HepG2 (cell line): ENCODE data around the gene GNAL. TPM values are rescaled to one million over a fixed set of nuclear protein-coding genes. Genes with fewer than 3 reads are reported as not detected.

Source experiments
- ATAC-seq: fragments of 200-7000 bp; cut with Tn5 transposase; 3 replicates; pipeline ENCODE4 v1.9.1; 2020; ENCODE audit warnings: mild to moderate bottlenecking, moderate library complexity
- BruUV-seq: library from RNA; stranded (reverse); fragments of 400-500 nt; replicated peaks from 2 replicates; lab custom pipeline; 2021; lab: Mats Ljungman, UMichigan
- CTCF ChIA-PET: fragments of 300-600 bp; formaldehyde crosslinking; extraction: SDS; loops from one replicate; lab custom pipeline; 2021; ENCODE audit warnings: low total read pairs, inconsistent platforms, low intra/inter-chr PET ratio; lab: Yijun Ruan, JAX
- POLR2A ChIA-PET: fragments of 350-600 bp; sonication (Branson Sonifier 250); formaldehyde crosslinking; loops from one replicate; lab custom pipeline; 2020; ENCODE audit warnings: antibody characterized with exemption, inconsistent platforms; lab: Yijun Ruan, JAX
- DNase-seq: peaks from one replicate; pipeline ENCODE4 v3.0.0-alpha.2; 2015; ENCODE audit warnings: low spot score
- FAIRE-seq: peaks from 3 replicates; lab custom pipeline; 2011; peaks lifted over from hg19 to GRCh38; lab: Jason Lieb, UNC
- H2AFZ ChIP-seq: one replicate; pipeline ENCODE4 v1.6.1; 2011; ENCODE audit warnings: low read length, inconsistent platforms
- H3K27ac ChIP-seq: fragments of 300-600 bp; 3 replicates; pipeline ENCODE4 v1.8.0; 2011; ENCODE audit warnings: mixed run types, mild to moderate bottlenecking, mixed read lengths, low read length, inconsistent platforms; ENCODE audit not compliant: insufficient read depth; ENCODE audit errors: extremely low read length
- H3K27me3 ChIP-seq, 2 experiments: fragments of 200-600 bp in 1 of 2; 2 replicates in 1 of 2; 3 replicates in 1 of 2; pipeline versions ENCODE4 v1.6.0 to v1.8.0; 2011; ENCODE audit warnings: low read length in 2 of 2, mild to moderate bottlenecking in 2 of 2, moderate library complexity in 2 of 2, inconsistent platforms in 1 of 2; ENCODE audit not compliant: insufficient read depth in 2 of 2, control insufficient read depth in 1 of 2
- H3K36me3 ChIP-seq, 2 experiments: fragments of 200-600 bp in 1 of 2; replicated peaks in 1 of 2; 2 replicates in 1 of 2; 3 replicates in 1 of 2; pipeline versions ENCODE4 v1.5.1 to v1.8.0; 2011; ENCODE audit warnings: low read length in 2 of 2, inconsistent platforms in 1 of 2; ENCODE audit not compliant: insufficient read depth in 2 of 2, control insufficient read depth in 1 of 2
- H3K4me1 ChIP-seq: 2 replicates; pipeline ENCODE4 v1.5.1; 2012; ENCODE audit warnings: low read length, inconsistent platforms; ENCODE audit not compliant: insufficient read depth
- H3K4me2 ChIP-seq: 2 replicates; pipeline ENCODE4 v1.6.0; 2011; ENCODE audit warnings: low read depth, low read length, inconsistent platforms
- H3K4me3 ChIP-seq, 3 experiments: fragments of 200-600 bp in 1 of 3; sonication (generic), shearing (Covaris generic) in 1 of 3; replicated peaks in 1 of 3; 2 replicates each; pipeline ENCODE4 v1.5.1; 2011 to 2016; ENCODE audit warnings: low read length in 3 of 3, inconsistent platforms in 2 of 3, low read depth in 2 of 3, mild to moderate bottlenecking in 2 of 3, control low read depth in 1 of 3, mixed read lengths in 1 of 3; ENCODE audit not compliant: insufficient read depth in 1 of 3
- H3K79me2 ChIP-seq: one replicate; pipeline ENCODE4 v1.6.1; 2011; ENCODE audit warnings: low read length, inconsistent platforms; ENCODE audit not compliant: insufficient read depth
- H3K9ac ChIP-seq: 2 replicates; pipeline ENCODE4 v1.6.0; 2011; ENCODE audit warnings: mild to moderate bottlenecking, low read depth, low read length, inconsistent platforms; ENCODE audit not compliant: insufficient read depth
- H3K9me3 ChIP-seq: 2 replicates; pipeline ENCODE4 v1.5.1; 2012; ENCODE audit warnings: mild to moderate bottlenecking, low read length
- H4K20me1 ChIP-seq: 2 replicates; pipeline ENCODE4 v1.6.0; 2011; ENCODE audit warnings: inconsistent platforms, mild to moderate bottlenecking, low read length, moderate library complexity; ENCODE audit not compliant: insufficient read depth
- DNMT1 ChIP-seq: sonication (generic); formaldehyde crosslinking; IDR thresholded peaks from 2 replicates; pipeline ENCODE4 v1.5.1; 2020; ENCODE audit warnings: mild to moderate bottlenecking, missing genetic modification reagents
- HDAC6 ChIP-seq: fragments of 200-600 bp; sonication (generic); IDR thresholded peaks from 2 replicates; pipeline ENCODE4 v1.7.0; 2017; ENCODE audit warnings: mild to moderate bottlenecking, antibody characterized with exemption, low read length, low read depth
- HNRNPL ChIP-seq: fragments of 200-400 bp; formaldehyde crosslinking; IDR thresholded peaks from 2 replicates; pipeline ENCODE4 v1.6.1; 2017; ENCODE audit warnings: mild to moderate bottlenecking, low read depth, low read length
- ISL2 ChIP-seq: sonication (generic); formaldehyde crosslinking; IDR thresholded peaks from 2 replicates; pipeline ENCODE4 v1.5.0; 2020; ENCODE audit warnings: missing genetic modification reagents
- ONECUT2 ChIP-seq: sonication (generic); formaldehyde crosslinking; IDR thresholded peaks from 2 replicates; pipeline ENCODE4 v1.4.0; 2020; ENCODE audit warnings: missing genetic modification reagents
- POLR2A ChIP-seq, 2 experiments: IDR thresholded peaks; 2 replicates each; pipeline ENCODE4 v1.6.1; 2011; ENCODE audit warnings: low read depth in 2 of 2, low read length in 2 of 2, mild to moderate bottlenecking in 1 of 2, moderate library complexity in 1 of 2; ENCODE audit not compliant: insufficient read depth in 1 of 2
- SAFB2 ChIP-seq: sonication (generic); formaldehyde crosslinking; IDR thresholded peaks from 2 replicates; pipeline ENCODE4 v1.5.1; 2020; ENCODE audit warnings: missing genetic modification reagents, low read depth, mild to moderate bottlenecking, borderline replicate concordance
- ZNF20 ChIP-seq: sonication (generic); formaldehyde crosslinking; IDR thresholded peaks from 2 replicates; pipeline ENCODE4 v1.4.0; 2020; ENCODE audit warnings: mild to moderate bottlenecking, moderate library complexity, missing genetic modification reagents
- ZNF274 ChIP-seq: sonication (generic); formaldehyde crosslinking; IDR thresholded peaks from 2 replicates; pipeline ENCODE4 v1.5.1; 2020; ENCODE audit warnings: mild to moderate bottlenecking, missing genetic modification reagents
- ZNF484 ChIP-seq: sonication (generic); formaldehyde crosslinking; IDR thresholded peaks from 2 replicates; pipeline ENCODE4 v1.5.1; 2020; ENCODE audit warnings: mild to moderate bottlenecking, low read depth, missing genetic modification reagents, borderline replicate concordance
- ZNF567 ChIP-seq: sonication (generic); formaldehyde crosslinking; IDR thresholded peaks from 2 replicates; pipeline ENCODE4 v1.8.1; 2023; ENCODE audit warnings: mild to moderate bottlenecking, missing genetic modification reagents, borderline replicate concordance
- WGBS: methylation state at CpG from one replicate; pipeline ENCODE4 v1.1.6; 2017; ENCODE audit warnings: low lambda C conversion rate; 5-methylcytosine and 5-hydroxymethylcytosine counted together
- in situ Hi-C: cut with HindIII; loops from 2 replicates; pipeline ENCODE4 v1.10.0; 2017; ENCODE audit warnings: low pct_unique_long_range_greater_than_20kb; ENCODE audit not compliant: extremely low pct_ligation_motif_present
- intact Hi-C: fragments of 100-400 bp; cut with micrococcal nuclease; formaldehyde crosslinking; loops from one replicate; pipeline ENCODE4 v1.10.0; 2022; ENCODE audit not compliant: unreplicated experiment
- polyA plus RNA-seq, 8 experiments: library from polyadenylated mRNA; depleted of rRNA in 3 of 8; stranded (reverse) in 7 of 8; unstranded in 1 of 8; fragments of >200 nt; fragmentation: Illumina TruSeq in 4 of 8; extraction: Trizol in 4 of 8; gene quantifications; 2 replicates each; pipeline versions ENCODE4 v1.2.1 to v1.2.3, GENCODE V29; 2011 to 2016; ENCODE audit warnings: low read depth in 4 of 8, missing spikeins in 1 of 8, mixed read lengths in 1 of 8; ENCODE audit not compliant: insufficient read depth in 1 of 8
- total RNA-seq, 5 experiments: library from RNA; depleted of rRNA; stranded (reverse); fragments of >200 nt; fragmentation: Illumina TruSeq; extraction: Trizol; gene quantifications; 2 replicates each; pipeline ENCODE4 v1.2.3, GENCODE V29; 2016; ENCODE audit warnings: low read depth in 1 of 5
- TF ChIP-seq, protein P1 (sequence below): sonication (generic); formaldehyde crosslinking; IDR thresholded peaks from 2 replicates; pipeline ENCODE4 v1.4.0; 2020; ENCODE audit warnings: missing genetic modification reagents, mild to moderate bottlenecking, borderline replicate concordance
- TF ChIP-seq, protein P2 (sequence below): sonication (generic); formaldehyde crosslinking; IDR thresholded peaks from 2 replicates; pipeline ENCODE4 v1.4.0; 2020; ENCODE audit warnings: mild to moderate bottlenecking, missing genetic modification reagents, borderline replicate concordance
- TF ChIP-seq, protein P3 (sequence below): sonication (generic); formaldehyde crosslinking; IDR thresholded peaks from 2 replicates; pipeline ENCODE4 v1.8.0; 2022; ENCODE audit warnings: mild to moderate bottlenecking, missing genetic modification reagents

Gene GNAL
- total and polyA plus RNA-seq, 2 of the 13 experiments (the other 11 are each of a cell fraction or from before 2014, with no cell fraction given): 0.87 to 1.4 TPM

DNA sequence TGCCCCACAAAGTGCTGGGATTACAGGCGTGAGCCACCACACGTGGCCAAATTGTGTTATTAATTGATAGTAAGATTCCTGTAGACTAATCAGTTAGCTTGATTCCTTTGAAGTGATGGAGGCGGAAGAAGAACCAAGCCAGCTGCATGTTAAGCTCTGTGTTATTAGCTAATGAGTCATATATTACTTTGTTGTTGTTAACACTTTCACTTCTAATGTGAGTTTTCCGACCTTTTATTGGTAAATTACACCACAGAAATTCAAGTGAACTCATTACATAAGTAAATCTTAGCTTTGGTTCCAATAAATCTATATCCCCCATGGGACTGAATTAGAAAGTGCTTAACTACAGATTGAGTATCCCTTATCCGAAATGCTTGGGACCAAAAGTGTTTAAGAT is 182.4 kb downstream of the GNAL start:
- Histone ChIP-seq H3K4me2 (no peak overlapping the region), H3K9ac (no peak overlapping the region), H3K27ac (no peak overlapping the region), H3K79me2 (no peaks in the 10 kb centered on the region), H3K27me3 (no peaks in the 10 kb centered on the region), H3K9me3 (no peaks in the 10 kb centered on the region), H3K4me1 (peaks cover 19% of the 10 kb centered on the region), H3K36me3 (no peaks in the 10 kb centered on the region), H2AFZ (no peak overlapping the region), H3K4me3 (no peak overlapping the region), H4K20me1 (no peaks in the 10 kb centered on the region)
- intact Hi-C loops (loop anchor here (5.0 kb wide), 1 partner anchor 36 kb away; the partner anchor contains the start of gene MPPE1), in situ Hi-C loops (loop anchor here (5.0 kb wide), 1 partner anchor 44 kb away; no protein-coding TSS in a partner anchor)
- 79% methylated on average over 5 of the region's 5 CpGs for WGBS
- ChIA-PET CTCF (interaction anchor here (2.0 to 2.7 kb wide), 2 partner anchors 45 to 139 kb away, joined by 14 read pairs; no protein-coding TSS in a partner anchor), POLR2A (no interaction called here)
- BruUV-seq: no TSS peak
- no peak for DNase-seq
- no peak for ATAC-seq
- FAIRE-seq: no peak
- no peak for TF ChIP-seq HDAC6
- no peak for TF ChIP-seq ZNF20 (CRISPR knock-in tag)
- no peak for TF ChIP-seq ONECUT2 (CRISPR knock-in tag)
- TF ChIP-seq, protein P1, sequence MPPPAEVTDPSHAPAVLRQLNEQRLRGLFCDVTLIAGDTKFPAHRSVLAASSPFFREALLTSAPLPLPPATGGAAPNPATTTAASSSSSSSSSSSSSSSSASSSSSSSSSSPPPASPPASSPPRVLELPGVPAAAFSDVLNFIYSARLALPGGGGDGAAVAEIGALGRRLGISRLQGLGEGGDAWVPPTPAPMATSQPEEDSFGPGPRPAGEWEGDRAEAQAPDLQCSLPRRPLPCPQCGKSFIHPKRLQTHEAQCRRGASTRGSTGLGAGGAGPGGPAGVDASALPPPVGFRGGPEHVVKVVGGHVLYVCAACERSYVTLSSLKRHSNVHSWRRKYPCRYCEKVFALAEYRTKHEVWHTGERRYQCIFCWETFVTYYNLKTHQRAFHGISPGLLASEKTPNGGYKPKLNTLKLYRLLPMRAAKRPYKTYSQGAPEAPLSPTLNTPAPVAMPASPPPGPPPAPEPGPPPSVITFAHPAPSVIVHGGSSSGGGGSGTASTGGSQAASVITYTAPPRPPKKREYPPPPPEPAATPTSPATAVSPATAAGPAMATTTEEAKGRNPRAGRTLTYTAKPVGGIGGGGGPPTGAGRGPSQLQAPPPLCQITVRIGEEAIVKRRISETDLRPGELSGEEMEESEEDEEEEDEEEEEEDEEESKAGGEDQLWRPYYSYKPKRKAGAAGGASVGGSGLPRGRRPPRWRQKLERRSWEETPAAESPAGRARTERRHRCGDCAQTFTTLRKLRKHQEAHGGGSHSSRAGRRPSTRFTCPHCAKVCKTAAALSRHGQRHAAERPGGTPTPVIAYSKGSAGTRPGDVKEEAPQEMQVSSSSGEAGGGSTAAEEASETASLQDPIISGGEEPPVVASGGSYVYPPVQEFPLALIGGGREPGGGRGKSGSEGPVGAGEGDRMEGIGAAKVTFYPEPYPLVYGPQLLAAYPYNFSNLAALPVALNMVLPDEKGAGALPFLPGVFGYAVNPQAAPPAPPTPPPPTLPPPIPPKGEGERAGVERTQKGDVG: no peak
- TF ChIP-seq, protein P2, sequence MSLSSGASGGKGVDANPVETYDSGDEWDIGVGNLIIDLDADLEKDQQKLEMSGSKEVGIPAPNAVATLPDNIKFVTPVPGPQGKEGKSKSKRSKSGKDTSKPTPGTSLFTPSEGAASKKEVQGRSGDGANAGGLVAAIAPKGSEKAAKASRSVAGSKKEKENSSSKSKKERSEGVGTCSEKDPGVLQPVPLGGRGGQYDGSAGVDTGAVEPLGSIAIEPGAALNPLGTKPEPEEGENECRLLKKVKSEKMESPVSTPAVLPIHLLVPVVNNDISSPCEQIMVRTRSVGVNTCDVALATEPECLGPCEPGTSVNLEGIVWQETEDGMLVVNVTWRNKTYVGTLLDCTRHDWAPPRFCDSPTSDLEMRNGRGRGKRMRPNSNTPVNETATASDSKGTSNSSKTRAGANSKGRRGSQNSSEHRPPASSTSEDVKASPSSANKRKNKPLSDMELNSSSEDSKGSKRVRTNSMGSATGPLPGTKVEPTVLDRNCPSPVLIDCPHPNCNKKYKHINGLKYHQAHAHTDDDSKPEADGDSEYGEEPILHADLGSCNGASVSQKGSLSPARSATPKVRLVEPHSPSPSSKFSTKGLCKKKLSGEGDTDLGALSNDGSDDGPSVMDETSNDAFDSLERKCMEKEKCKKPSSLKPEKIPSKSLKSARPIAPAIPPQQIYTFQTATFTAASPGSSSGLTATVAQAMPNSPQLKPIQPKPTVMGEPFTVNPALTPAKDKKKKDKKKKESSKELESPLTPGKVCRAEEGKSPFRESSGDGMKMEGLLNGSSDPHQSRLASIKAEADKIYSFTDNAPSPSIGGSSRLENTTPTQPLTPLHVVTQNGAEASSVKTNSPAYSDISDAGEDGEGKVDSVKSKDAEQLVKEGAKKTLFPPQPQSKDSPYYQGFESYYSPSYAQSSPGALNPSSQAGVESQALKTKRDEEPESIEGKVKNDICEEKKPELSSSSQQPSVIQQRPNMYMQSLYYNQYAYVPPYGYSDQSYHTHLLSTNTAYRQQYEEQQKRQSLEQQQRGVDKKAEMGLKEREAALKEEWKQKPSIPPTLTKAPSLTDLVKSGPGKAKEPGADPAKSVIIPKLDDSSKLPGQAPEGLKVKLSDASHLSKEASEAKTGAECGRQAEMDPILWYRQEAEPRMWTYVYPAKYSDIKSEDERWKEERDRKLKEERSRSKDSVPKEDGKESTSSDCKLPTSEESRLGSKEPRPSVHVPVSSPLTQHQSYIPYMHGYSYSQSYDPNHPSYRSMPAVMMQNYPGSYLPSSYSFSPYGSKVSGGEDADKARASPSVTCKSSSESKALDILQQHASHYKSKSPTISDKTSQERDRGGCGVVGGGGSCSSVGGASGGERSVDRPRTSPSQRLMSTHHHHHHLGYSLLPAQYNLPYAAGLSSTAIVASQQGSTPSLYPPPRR (CRISPR knock-in tag): no peak
- no peak for TF ChIP-seq ISL2 (CRISPR knock-in tag)
- TF ChIP-seq HNRNPL: no peak
- no peak for TF ChIP-seq POLR2A (IDR thresholded peaks at IDR 0.05; ENCODE audit: insufficient read depth in 1 of 2, low read depth in 2 of 2, low read length in 2 of 2)
- no peak for TF ChIP-seq SAFB2 (CRISPR knock-in tag)
- TF ChIP-seq ZNF484 (CRISPR knock-in tag): no peak
- TF ChIP-seq, protein P3, sequence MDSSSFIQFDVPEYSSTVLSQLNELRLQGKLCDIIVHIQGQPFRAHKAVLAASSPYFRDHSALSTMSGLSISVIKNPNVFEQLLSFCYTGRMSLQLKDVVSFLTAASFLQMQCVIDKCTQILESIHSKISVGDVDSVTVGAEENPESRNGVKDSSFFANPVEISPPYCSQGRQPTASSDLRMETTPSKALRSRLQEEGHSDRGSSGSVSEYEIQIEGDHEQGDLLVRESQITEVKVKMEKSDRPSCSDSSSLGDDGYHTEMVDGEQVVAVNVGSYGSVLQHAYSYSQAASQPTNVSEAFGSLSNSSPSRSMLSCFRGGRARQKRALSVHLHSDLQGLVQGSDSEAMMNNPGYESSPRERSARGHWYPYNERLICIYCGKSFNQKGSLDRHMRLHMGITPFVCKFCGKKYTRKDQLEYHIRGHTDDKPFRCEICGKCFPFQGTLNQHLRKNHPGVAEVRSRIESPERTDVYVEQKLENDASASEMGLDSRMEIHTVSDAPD (CRISPR knock-in tag): no peak
- no peak for TF ChIP-seq ZNF274 (CRISPR knock-in tag)
- TF ChIP-seq ZNF567 (CRISPR knock-in tag): no peak
- TF ChIP-seq DNMT1 (CRISPR knock-in tag): no peak
